ENCODE results near the gene NFE2L2. TPM values are rescaled to one million over a fixed set of nuclear protein-coding genes. Genes with fewer than 3 reads are reported as not detected.

NFE2L2 gene
- total RNA-seq, 1 donor from 2014 or later, result 83.3 TPM

- no peaks in the 10 kb centered on the region for H3K27me3 ChIP-seq (ENCODE audit: insufficient read depth, low read length)
- H3K9me3 ChIP-seq (ENCODE audit: insufficient read depth, low read depth, low read length), result no peaks in the 10 kb centered on the region
- H4K20me1 ChIP-seq (ENCODE audit: insufficient read depth, low read length), result no peaks in the 10 kb centered on the region
- Mint-ChIP-seq H3K4me3 (ENCODE audit: unreplicated experiment) (no peak overlapping the region), H3K27me3 (ENCODE audit: low read depth, unreplicated experiment) (no peaks in the 10 kb centered on the region), H3K4me1 (ENCODE audit: low read depth, unreplicated experiment) (no peaks in the 10 kb centered on the region), H3K36me3 (ENCODE audit: low read depth, unreplicated experiment) (peaks cover 1% of the 10 kb centered on the region), H3K27ac (ENCODE audit: unreplicated experiment) (no peak overlapping the region), H3K9me3 (ENCODE audit: unreplicated experiment) (no peaks in the 10 kb centered on the region)
- H3K9ac ChIP-seq (ENCODE audit: low read length), result no peak overlapping the region
- DNase-seq (ENCODE audit: low read depth) (no peak), FAIRE-seq (no peak)
- no peak overlapping the region for H3K27ac ChIP-seq (ENCODE audit: low read depth, low read length)
- H3K36me3 ChIP-seq (ENCODE audit: insufficient read depth, low read length), result no peaks in the 10 kb centered on the region
- no peak overlapping the region for H3K4me3 ChIP-seq (ENCODE audit: insufficient read depth, low read depth, low read length)
- no peak overlapping the region for H3K4me2 ChIP-seq (ENCODE audit: low read length)
- H3K4me1 ChIP-seq (ENCODE audit: insufficient read depth, low read length), result no peaks in the 10 kb centered on the region
- no peak overlapping the region for H2AFZ ChIP-seq (ENCODE audit: low read depth, low read length)
- no peaks in the 10 kb centered on the region for H3K79me2 ChIP-seq (ENCODE audit: insufficient read depth, low read length)
- TF ChIP-seq, protein P1, sequence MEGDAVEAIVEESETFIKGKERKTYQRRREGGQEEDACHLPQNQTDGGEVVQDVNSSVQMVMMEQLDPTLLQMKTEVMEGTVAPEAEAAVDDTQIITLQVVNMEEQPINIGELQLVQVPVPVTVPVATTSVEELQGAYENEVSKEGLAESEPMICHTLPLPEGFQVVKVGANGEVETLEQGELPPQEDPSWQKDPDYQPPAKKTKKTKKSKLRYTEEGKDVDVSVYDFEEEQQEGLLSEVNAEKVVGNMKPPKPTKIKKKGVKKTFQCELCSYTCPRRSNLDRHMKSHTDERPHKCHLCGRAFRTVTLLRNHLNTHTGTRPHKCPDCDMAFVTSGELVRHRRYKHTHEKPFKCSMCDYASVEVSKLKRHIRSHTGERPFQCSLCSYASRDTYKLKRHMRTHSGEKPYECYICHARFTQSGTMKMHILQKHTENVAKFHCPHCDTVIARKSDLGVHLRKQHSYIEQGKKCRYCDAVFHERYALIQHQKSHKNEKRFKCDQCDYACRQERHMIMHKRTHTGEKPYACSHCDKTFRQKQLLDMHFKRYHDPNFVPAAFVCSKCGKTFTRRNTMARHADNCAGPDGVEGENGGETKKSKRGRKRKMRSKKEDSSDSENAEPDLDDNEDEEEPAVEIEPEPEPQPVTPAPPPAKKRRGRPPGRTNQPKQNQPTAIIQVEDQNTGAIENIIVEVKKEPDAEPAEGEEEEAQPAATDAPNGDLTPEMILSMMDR (IDR thresholded peaks at IDR 0.05; ENCODE audit: insufficient read depth, low read depth, low read length), result no peak
- no peak for TF ChIP-seq EZH2 (IDR thresholded peaks at IDR 0.05; ENCODE audit: insufficient read depth, low read length)
Observed at GRCh38 chr2:177298191-177298590, 33.7 kb upstream of the NFE2L2 start.

- DNase-seq (ENCODE audit: low read depth), result no peak
- H3K4me2 ChIP-seq (ENCODE audit: low read length), result peak overlapping the region; percentile 26
- H3K27ac Mint-ChIP-seq (ENCODE audit: unreplicated experiment), result no peak overlapping the region
- no peaks in the 10 kb centered on the region for H3K36me3 Mint-ChIP-seq (ENCODE audit: low read depth, unreplicated experiment)
- H4K20me1 ChIP-seq (ENCODE audit: insufficient read depth, low read length), result no peaks in the 10 kb centered on the region
- no peaks in the 10 kb centered on the region for H3K9me3 Mint-ChIP-seq (ENCODE audit: unreplicated experiment)
- TF ChIP-seq, protein P1 (IDR thresholded peaks at IDR 0.05; ENCODE audit: insufficient read depth, low read depth, low read length), result peak; percentile 29
- TF ChIP-seq EZH2 (IDR thresholded peaks at IDR 0.05; ENCODE audit: insufficient read depth, low read length), result no peak
- H3K9ac ChIP-seq (ENCODE audit: low read length), result no peak overlapping the region
- no peak overlapping the region for H3K4me3 ChIP-seq (ENCODE audit: insufficient read depth, low read depth, low read length)
- FAIRE-seq, result no peak
- no peaks in the 10 kb centered on the region for H3K4me1 Mint-ChIP-seq (ENCODE audit: low read depth, unreplicated experiment)
- no peak overlapping the region for H3K27ac ChIP-seq (ENCODE audit: low read depth, low read length)
- H3K9me3 ChIP-seq (ENCODE audit: insufficient read depth, low read depth, low read length), result no peaks in the 10 kb centered on the region
- H3K4me1 ChIP-seq (ENCODE audit: insufficient read depth, low read length), result no peaks in the 10 kb centered on the region
- H2AFZ ChIP-seq (ENCODE audit: low read depth, low read length), result no peak overlapping the region
- no peaks in the 10 kb centered on the region for H3K36me3 ChIP-seq (ENCODE audit: insufficient read depth, low read length)
- no peak overlapping the region for H3K4me3 Mint-ChIP-seq (ENCODE audit: unreplicated experiment)
- no peaks in the 10 kb centered on the region for H3K27me3 Mint-ChIP-seq (ENCODE audit: low read depth, unreplicated experiment)
- no peaks in the 10 kb centered on the region for H3K79me2 ChIP-seq (ENCODE audit: insufficient read depth, low read length)
- no peaks in the 10 kb centered on the region for H3K27me3 ChIP-seq (ENCODE audit: insufficient read depth, low read length)
Observed at GRCh38 chr2:177296040-177296439, 31.5 kb upstream of the NFE2L2 start.

- FAIRE-seq (no peak), DNase-seq (ENCODE audit: low read depth) (peak; percentile 51)
- TF ChIP-seq, protein P1 (IDR thresholded peaks at IDR 0.05; ENCODE audit: insufficient read depth, low read depth, low read length), result no peak
- TF ChIP-seq EZH2 (IDR thresholded peaks at IDR 0.05; ENCODE audit: insufficient read depth, low read length), result no peak
- peak overlapping the region; percentile 26 for H3K4me2 ChIP-seq (ENCODE audit: low read length)
- H4K20me1 ChIP-seq (ENCODE audit: insufficient read depth, low read length), result no peaks in the 10 kb centered on the region
- H3K9ac ChIP-seq (ENCODE audit: low read length), result no peak overlapping the region
- H3K36me3 ChIP-seq (ENCODE audit: insufficient read depth, low read length), result no peaks in the 10 kb centered on the region
- Mint-ChIP-seq H3K27ac (ENCODE audit: unreplicated experiment) (no peak overlapping the region), H3K27me3 (ENCODE audit: low read depth, unreplicated experiment) (no peaks in the 10 kb centered on the region), H3K9me3 (ENCODE audit: unreplicated experiment) (no peaks in the 10 kb centered on the region), H3K4me1 (ENCODE audit: low read depth, unreplicated experiment) (no peaks in the 10 kb centered on the region), H3K36me3 (ENCODE audit: low read depth, unreplicated experiment) (no peaks in the 10 kb centered on the region), H3K4me3 (ENCODE audit: unreplicated experiment) (no peak overlapping the region)
- no peak overlapping the region for H3K27ac ChIP-seq (ENCODE audit: low read depth, low read length)
- H3K4me1 ChIP-seq (ENCODE audit: insufficient read depth, low read length), result no peaks in the 10 kb centered on the region
- H3K79me2 ChIP-seq (ENCODE audit: insufficient read depth, low read length), result no peaks in the 10 kb centered on the region
- no peaks in the 10 kb centered on the region for H3K9me3 ChIP-seq (ENCODE audit: insufficient read depth, low read depth, low read length)
- no peak overlapping the region for H3K4me3 ChIP-seq (ENCODE audit: insufficient read depth, low read depth, low read length)
- H3K27me3 ChIP-seq (ENCODE audit: insufficient read depth, low read length), result no peaks in the 10 kb centered on the region
- H2AFZ ChIP-seq (ENCODE audit: low read depth, low read length), result no peak overlapping the region
Observed at GRCh38 chr2:177295484-177295883, 31.0 kb upstream of the NFE2L2 start.

Data from astrocyte (in vitro differentiated cells and primary cell).